ENCODE data around the gene KIAA1671. TPM values are rescaled to one million over a fixed set of nuclear protein-coding genes. Genes with fewer than 3 reads are reported as not detected.
"Not testable (repeated sequence)": the region's sequence is repeated elsewhere in the genome, so short reads cannot be mapped to it uniquely, and the experiment has no call there.

Gene KIAA1671
- total RNA-seq, 1 donor from 2014 or later, result 17.6 TPM

GRCh38 chr22:25193130-25193529 lies 240.6 kb downstream of the KIAA1671 start:
- DNase-seq (ENCODE audit: low spot score), result no peak
- intact Hi-C loops (cut with micrococcal nuclease), result no loop called here
- H3K4me3 Mint-ChIP-seq, result no peak overlapping the region
- no peak overlapping the region for H3K27ac Mint-ChIP-seq
- no peaks in the 10 kb centered on the region for H3K9me3 Mint-ChIP-seq
- no peaks in the 10 kb centered on the region for H3K4me1 Mint-ChIP-seq (ENCODE audit: low read depth)
- peaks cover 7% of the 10 kb centered on the region for H3K36me3 Mint-ChIP-seq (ENCODE audit: low read depth)
- H3K27me3 Mint-ChIP-seq (ENCODE audit: insufficient read depth), result no peaks in the 10 kb centered on the region

- Mint-ChIP-seq H3K9me3 (no peaks in the 10 kb centered on the region), H3K27me3 (ENCODE audit: insufficient read depth) (no peaks in the 10 kb centered on the region), H3K27ac (no peak overlapping the region), H3K4me3 (no peak overlapping the region), H3K36me3 (ENCODE audit: low read depth) (peaks cover 7% of the 10 kb centered on the region), H3K4me1 (ENCODE audit: low read depth) (no peaks in the 10 kb centered on the region)
- intact Hi-C loops (cut with micrococcal nuclease), result no loop called here
- no peak for DNase-seq (ENCODE audit: low spot score)
These were observed 241.0 kb downstream of the KIAA1671 start for GRCh38 chr22:25193548-25193947.

- no peak for DNase-seq (ENCODE audit: low spot score)
- H3K4me3 Mint-ChIP-seq, result no peak overlapping the region
- no peaks in the 10 kb centered on the region for H3K27me3 Mint-ChIP-seq (ENCODE audit: insufficient read depth)
- H3K4me1 Mint-ChIP-seq (ENCODE audit: low read depth), result peaks cover 6% of the 10 kb centered on the region
- H3K9me3 Mint-ChIP-seq, result no peaks in the 10 kb centered on the region
- intact Hi-C loops (cut with micrococcal nuclease), result no loop called here
- no peak overlapping the region for H3K27ac Mint-ChIP-seq
- peaks cover 7% of the 10 kb centered on the region for H3K36me3 Mint-ChIP-seq (ENCODE audit: low read depth)
These were observed 243.8 kb downstream of the KIAA1671 start for GRCh38 chr22:25196326-25196725.

- no peak for DNase-seq (ENCODE audit: low spot score)
- Mint-ChIP-seq H3K27me3 (ENCODE audit: insufficient read depth) (no peaks in the 10 kb centered on the region), H3K4me3 (no peak overlapping the region), H3K27ac (no peak overlapping the region), H3K9me3 (no peaks in the 10 kb centered on the region), H3K36me3 (ENCODE audit: low read depth) (peaks cover 7% of the 10 kb centered on the region), H3K4me1 (ENCODE audit: low read depth) (peaks cover 6% of the 10 kb centered on the region)
- intact Hi-C loops (cut with micrococcal nuclease), result no loop called here
These were observed 244.8 kb downstream of the KIAA1671 start for GRCh38 chr22:25197340-25197739.

GRCh38 chr22:25199731-25200520 lies 247.4 kb downstream of the KIAA1671 start, which contains the start of gene CRYBB3:
Gene CRYBB3 (plus strand): TSS chr22:25199858. CDS start chr22:25201397, 1,539 bp downstream.
- no peak for DNase-seq (ENCODE audit: low spot score)
- intact Hi-C loops (cut with micrococcal nuclease), result loop anchor here (5.0 kb wide), 1 partner anchor 247 kb away; no protein-coding TSS in a partner anchor
- no peaks in the 10 kb centered on the region for H3K9me3 Mint-ChIP-seq

GRCh38 chr22:25200967-25201366 lies 248.5 kb downstream of the KIAA1671 start:
- Mint-ChIP-seq H3K27ac (no peak overlapping the region), H3K9me3 (no peaks in the 10 kb centered on the region), H3K4me3 (no peak overlapping the region), H3K27me3 (ENCODE audit: insufficient read depth) (no peaks in the 10 kb centered on the region), H3K36me3 (ENCODE audit: low read depth) (no peaks in the 10 kb centered on the region), H3K4me1 (ENCODE audit: low read depth) (peaks cover 6% of the 10 kb centered on the region)
- intact Hi-C loops (cut with micrococcal nuclease), result loop anchor here (5.0 kb wide), 1 partner anchor 246 kb away; no protein-coding TSS in a partner anchor
- DNase-seq (ENCODE audit: low spot score), result no peak

More at GRCh38 chr22:25199731-25200520, 247.4 kb downstream of the KIAA1671 start, which contains the start of gene CRYBB3:
- Mint-ChIP-seq H3K27ac (peak within 1 kb of the TSS; percentile 7), H3K4me1 (ENCODE audit: low read depth) (peaks cover 6% of the 10 kb centered on the region), H3K36me3 (ENCODE audit: low read depth) (no peaks in the 10 kb centered on the region), H3K4me3 (no peak within 1 kb of the TSS), H3K27me3 (ENCODE audit: insufficient read depth) (no peaks in the 10 kb centered on the region)

- peak overlapping the region; percentile 47 for H3K27ac Mint-ChIP-seq
- intact Hi-C loops (cut with micrococcal nuclease), result loop anchor here (1.0 to 5.0 kb wide), 4 partner anchors 121 to 1130 kb away; no protein-coding TSS in a partner anchor
These were observed 249.2 kb downstream of the KIAA1671 start for GRCh38 chr22:25201557-25202273.

GRCh38 chr22:25202290-25202921 lies 249.9 kb downstream of the KIAA1671 start:
- no peaks in the 10 kb centered on the region for H3K27me3 Mint-ChIP-seq (ENCODE audit: insufficient read depth)
- no peaks in the 10 kb centered on the region for H3K36me3 Mint-ChIP-seq (ENCODE audit: low read depth)
- DNase-seq (ENCODE audit: low spot score), result peak; percentile 24
- H3K27ac Mint-ChIP-seq, result no peak overlapping the region
- no peak overlapping the region for H3K4me3 Mint-ChIP-seq
- intact Hi-C loops (cut with micrococcal nuclease), result loop anchor here (1.0 to 5.0 kb wide), 4 partner anchors 122 to 1129 kb away; no protein-coding TSS in a partner anchor
- H3K9me3 Mint-ChIP-seq, result no peaks in the 10 kb centered on the region
- H3K4me1 Mint-ChIP-seq (ENCODE audit: low read depth), result peaks cover 6% of the 10 kb centered on the region

More at GRCh38 chr22:25201557-25202273, 249.2 kb downstream of the KIAA1671 start:
- peaks cover 6% of the 10 kb centered on the region for H3K4me1 Mint-ChIP-seq (ENCODE audit: low read depth)
- no peak for DNase-seq (ENCODE audit: low spot score)
- no peaks in the 10 kb centered on the region for H3K36me3 Mint-ChIP-seq (ENCODE audit: low read depth)
- H3K9me3 Mint-ChIP-seq, result no peaks in the 10 kb centered on the region
- H3K27me3 Mint-ChIP-seq (ENCODE audit: insufficient read depth), result no peaks in the 10 kb centered on the region
- H3K4me3 Mint-ChIP-seq, result no peak overlapping the region

GRCh38 chr22:25203082-25203481 lies 250.6 kb downstream of the KIAA1671 start:
- Mint-ChIP-seq H3K4me1 (ENCODE audit: low read depth) (peaks cover 6% of the 10 kb centered on the region), H3K36me3 (ENCODE audit: low read depth) (no peaks in the 10 kb centered on the region), H3K27ac (no peak overlapping the region), H3K9me3 (no peaks in the 10 kb centered on the region), H3K27me3 (ENCODE audit: insufficient read depth) (no peaks in the 10 kb centered on the region), H3K4me3 (no peak overlapping the region)
- no peak for DNase-seq (ENCODE audit: low spot score)
- intact Hi-C loops (cut with micrococcal nuclease), result loop anchor here (2.0 to 5.0 kb wide), 2 partner anchors 122 to 244 kb away; no protein-coding TSS in a partner anchor

- DNase-seq (ENCODE audit: low spot score); H3K4me1 Mint-ChIP-seq (ENCODE audit: low read depth); H3K27me3 Mint-ChIP-seq (ENCODE audit: insufficient read depth); H3K27ac Mint-ChIP-seq; H3K36me3 Mint-ChIP-seq (ENCODE audit: low read depth); H3K4me3 Mint-ChIP-seq; H3K9me3 Mint-ChIP-seq: not testable (repeated sequence)
- intact Hi-C loops (cut with micrococcal nuclease), result loop anchor here (5.0 kb wide), 1 partner anchor 243 kb away; no protein-coding TSS in a partner anchor
These were observed 252.0 kb downstream of the KIAA1671 start for GRCh38 chr22:25204547-25204946.

GRCh38 chr22:25205847-25206246 lies 253.3 kb downstream of the KIAA1671 start:
- no peaks in the 10 kb centered on the region for H3K27me3 Mint-ChIP-seq (ENCODE audit: insufficient read depth)
- no peaks in the 10 kb centered on the region for H3K36me3 Mint-ChIP-seq (ENCODE audit: low read depth)
- H3K4me3 Mint-ChIP-seq, result no peak overlapping the region
- no peak overlapping the region for H3K27ac Mint-ChIP-seq
- no peak for DNase-seq (ENCODE audit: low spot score)
- intact Hi-C loops (cut with micrococcal nuclease), result no loop called here
- H3K9me3 Mint-ChIP-seq, result no peaks in the 10 kb centered on the region
- H3K4me1 Mint-ChIP-seq (ENCODE audit: low read depth), result no peaks in the 10 kb centered on the region

- Mint-ChIP-seq H3K4me3 (no peak overlapping the region), H3K27me3 (ENCODE audit: insufficient read depth) (no peaks in the 10 kb centered on the region), H3K4me1 (ENCODE audit: low read depth) (no peaks in the 10 kb centered on the region), H3K27ac (no peak overlapping the region), H3K36me3 (ENCODE audit: low read depth) (no peaks in the 10 kb centered on the region), H3K9me3 (no peaks in the 10 kb centered on the region)
- intact Hi-C loops (cut with micrococcal nuclease), result no loop called here
- DNase-seq (ENCODE audit: low spot score), result no peak
These were observed 254.5 kb downstream of the KIAA1671 start for GRCh38 chr22:25206998-25207397.

Data from activated T-helper 1 cell treated with anti-CD3 and anti-CD28 coated beads, Interleukin-12 subunit alpha, Interleukin-12 subunit beta, Interleukin-2, Interleukin-4 antibody, amounts not matched to agents 30 ng/mL and 10 ng/mL and 1 ng/mL, durations not matched to agents 14 hours and 24 hours and 36 hours (primary cell).